NCI-H2107 treated with DMSO at 0.1 percent for 48 hours (cell line): Measurements from ENCODE around the gene RGL1.

ENCODE experiments used
- DNase-seq: peaks from one replicate; lab custom pipeline; 2025; ENCODE audit not compliant: unreplicated experiment; lab: John Stamatoyannopoulos, UW

Gene RGL1

DNA sequence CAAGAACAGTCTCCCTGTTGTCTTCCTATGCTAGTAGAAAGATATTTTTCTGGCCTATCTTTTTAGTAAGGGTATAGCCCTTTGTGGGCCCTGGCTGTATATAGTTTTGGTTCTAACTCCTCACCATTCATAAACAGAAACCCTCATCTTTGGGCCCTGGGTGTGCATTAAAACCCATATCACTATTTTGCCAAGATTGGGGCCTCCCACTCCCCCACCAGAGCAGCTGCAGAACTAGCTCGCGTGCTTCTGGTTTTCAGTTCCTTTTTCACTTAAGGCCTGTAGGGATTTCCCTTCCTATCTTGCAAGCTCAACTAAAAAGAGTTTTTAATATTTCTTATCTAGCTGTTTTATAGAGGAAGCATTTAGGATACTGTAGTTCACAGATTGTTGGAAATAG lies 106.4 kb downstream of the RGL1 start:
- no peak for DNase-seq

DNA sequence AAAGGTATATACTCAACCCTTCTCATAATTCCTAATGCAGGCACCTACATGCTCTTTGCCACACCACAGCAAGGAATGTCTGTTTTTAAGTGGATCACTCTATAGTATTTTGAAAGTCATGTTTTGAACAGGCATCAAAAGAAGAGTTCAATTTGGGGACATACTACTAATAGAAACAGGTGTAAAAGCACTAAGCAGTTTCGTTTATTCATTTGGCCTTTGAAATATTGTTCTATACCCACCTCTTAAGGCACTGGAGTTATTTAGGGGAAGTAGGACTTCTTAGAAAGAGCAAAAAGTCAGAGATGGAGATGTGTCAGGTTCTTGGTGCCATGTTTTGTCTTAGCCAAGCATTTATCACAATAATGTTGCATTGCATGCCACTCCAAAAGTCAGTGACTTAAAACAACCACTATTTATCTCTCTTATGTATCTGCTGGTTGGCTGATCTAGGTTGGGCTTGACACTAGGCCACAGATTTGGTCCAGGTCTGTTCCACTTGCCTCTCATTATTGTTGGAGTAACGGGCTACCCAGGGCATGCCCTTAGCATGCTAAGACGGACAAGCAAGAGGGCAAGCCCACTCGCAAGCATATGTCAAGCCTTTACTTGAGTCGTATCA lies 107.5 kb downstream of the RGL1 start:
- DNase-seq, result no peak

DNA sequence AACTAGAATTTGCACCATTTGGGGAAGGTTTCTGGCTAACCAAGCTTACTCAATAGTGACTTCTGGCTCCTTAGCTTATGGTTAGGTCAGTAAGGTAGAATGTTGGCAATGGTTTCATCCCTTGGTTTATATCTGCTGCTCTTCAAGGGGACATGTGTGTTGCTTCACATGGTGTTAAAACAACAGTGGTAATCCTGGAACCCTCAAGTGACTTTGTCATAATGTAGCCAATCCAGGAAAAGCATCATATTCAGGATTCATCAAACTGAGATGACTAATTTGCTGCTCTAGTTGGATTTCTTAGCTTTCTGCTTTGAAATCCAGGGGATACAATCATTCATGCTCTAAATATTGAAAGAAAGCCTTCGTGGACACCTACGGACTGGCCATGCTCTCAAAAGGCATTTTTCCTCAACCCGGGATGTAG lies 108.7 kb downstream of the RGL1 start:
- DNase-seq, result no peak

DNA sequence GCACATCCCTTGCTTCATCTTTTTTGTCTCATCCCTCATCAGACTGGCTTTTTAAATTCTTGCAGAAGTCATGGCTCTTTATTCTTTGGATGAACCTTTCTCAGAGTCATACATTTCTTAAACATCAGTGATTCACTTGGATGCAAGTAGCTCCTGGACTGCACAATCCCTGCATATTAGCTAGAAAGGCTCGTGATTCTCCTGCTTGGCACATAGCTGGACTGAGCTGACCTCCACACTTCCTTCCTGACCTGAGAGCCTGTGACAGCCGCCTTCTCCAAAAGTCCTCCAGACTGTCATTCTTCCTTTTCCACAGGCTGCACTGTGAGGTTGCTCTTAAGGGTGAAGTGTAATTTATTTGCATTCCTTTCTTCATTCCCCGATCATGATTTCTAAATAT lies 109.4 kb downstream of the RGL1 start:
- no peak for DNase-seq

DNA sequence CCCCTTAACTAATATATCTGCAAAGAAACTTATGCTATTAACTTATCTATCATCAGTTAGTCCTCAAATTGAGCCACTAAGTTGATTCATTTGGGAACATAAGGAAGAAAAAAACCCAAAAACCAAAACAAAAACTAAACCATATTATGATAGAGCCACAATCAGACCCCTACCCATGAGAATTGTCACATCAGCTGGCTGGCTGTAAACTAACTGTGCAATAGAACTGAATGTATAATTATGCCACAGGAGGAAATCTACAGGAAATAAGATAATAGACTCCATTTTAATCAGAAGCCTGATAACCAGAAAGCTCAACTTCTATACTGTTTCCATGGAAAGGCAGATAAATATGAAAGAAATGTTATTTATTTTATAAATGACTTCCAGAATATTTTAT lies 110.0 kb downstream of the RGL1 start:
- no peak for DNase-seq

DNA sequence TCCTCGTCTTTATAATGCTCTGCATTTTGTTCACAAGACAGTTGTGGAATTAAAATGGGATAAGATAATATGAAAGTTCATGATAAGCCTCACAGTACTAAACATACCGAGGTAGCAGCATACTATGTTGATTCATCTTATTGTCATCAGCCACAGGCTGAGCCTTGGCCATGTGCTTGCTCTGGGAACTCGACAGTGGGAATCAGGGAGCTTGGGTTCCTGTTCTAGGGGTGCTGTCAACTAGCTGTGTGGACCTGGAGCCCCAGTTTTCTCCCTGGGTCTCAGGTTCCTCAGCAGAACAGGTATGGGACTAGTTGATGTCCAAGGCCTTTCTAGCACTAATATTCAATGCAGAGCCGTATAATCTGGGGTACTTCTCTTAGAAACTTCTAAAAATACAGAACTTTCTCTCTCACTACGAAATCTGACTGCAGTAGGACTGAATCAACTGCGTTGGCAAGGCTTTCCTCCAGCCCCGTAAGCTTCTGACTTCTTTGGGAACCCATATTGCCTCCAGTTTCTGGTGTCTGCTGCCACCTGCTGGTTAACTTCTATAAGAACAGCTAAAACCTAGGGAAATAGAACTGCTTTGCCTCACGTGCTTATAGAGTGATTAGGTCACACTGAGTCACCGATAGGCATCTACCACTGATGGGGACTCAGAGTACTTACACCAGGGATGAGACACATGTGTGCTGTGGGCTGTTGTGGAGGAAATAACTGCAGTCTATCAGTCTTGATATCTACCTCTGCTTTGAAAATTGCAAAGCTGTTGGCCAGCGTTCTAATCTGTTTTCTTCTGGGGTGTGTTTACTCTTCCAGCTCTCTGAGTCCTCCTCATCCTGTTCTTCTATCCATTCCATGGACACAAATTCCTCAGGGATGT lies 110.9 kb downstream of the RGL1 start:
- DNase-seq, result peak; percentile 88

DNA sequence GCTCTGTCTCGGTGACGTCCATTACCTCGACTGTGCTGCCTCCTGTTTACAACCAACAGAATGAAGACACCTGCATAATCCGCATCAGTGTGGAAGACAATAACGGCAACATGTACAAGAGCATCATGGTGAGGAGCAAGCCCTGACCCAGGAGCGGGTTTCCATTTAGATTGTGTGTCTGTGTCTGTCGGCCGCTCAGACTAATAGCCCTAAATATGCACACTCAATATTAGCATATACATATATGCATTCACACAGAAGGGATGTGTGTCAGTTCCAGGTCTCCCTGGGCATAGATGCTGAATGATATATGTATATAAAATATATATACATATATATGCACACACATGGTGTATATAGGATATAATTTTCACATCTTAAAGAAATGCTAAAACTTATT lies 111.7 kb downstream of the RGL1 start:
- DNase-seq, result no peak

DNA sequence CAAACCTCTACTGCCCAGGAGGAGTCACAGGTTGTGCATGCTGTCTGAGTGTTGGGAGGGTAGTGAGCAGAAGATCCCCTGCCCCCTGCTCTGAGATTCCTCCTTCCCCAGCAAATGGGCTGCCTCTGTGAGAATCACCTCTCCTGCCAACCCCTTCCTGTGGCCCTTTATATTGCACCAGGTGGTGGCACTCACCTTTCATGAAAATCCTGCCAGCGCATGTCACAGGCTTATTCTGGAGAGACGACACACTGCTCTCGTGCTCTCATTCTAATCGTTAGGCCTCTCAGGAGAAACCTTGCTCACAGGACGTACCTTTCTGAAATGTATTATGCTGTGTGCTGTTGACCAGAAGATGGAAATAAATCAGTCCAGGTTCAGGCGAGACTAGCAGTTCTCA lies 113.7 kb downstream of the RGL1 start:
- DNase-seq, result peak; percentile 56

DNA sequence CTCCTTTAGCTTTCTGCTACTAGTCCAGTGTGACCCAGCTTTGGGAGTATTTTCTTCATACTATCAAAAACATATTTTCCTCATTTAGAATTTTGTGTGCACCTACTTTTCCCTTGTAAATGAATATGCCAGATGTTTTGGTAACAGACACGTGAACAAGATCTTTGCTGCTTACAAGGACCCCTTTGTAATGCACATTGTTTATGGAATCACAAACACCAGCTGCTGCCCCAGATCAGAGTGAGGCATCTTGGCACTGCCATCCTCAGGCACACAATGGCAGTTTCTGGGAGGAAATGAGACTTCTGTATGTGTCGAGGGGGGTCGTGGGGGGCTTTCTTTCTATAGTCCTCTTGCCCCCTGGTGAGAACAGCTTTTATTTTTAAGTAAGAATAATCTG lies 115.7 kb downstream of the RGL1 start:
- DNase-seq, result no peak

DNA sequence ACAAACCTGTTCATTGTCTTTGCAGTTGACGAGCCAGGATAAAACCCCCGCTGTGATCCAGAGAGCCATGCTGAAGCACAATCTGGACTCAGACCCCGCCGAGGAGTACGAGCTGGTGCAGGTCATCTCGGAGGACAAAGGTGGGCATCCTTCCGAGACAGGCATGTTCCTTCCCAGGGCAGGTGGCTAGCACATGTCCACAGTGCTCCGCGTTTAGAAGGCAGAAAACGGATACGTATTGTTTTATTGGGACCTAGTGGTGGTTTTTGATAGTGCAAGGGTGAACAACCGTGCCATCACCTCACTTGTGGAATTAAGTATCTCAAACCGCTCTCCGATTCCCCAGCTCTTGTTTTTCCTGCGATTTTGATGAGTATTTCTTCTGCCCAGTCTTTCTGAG lies 117.3 kb downstream of the RGL1 start:
- no peak for DNase-seq

DNA sequence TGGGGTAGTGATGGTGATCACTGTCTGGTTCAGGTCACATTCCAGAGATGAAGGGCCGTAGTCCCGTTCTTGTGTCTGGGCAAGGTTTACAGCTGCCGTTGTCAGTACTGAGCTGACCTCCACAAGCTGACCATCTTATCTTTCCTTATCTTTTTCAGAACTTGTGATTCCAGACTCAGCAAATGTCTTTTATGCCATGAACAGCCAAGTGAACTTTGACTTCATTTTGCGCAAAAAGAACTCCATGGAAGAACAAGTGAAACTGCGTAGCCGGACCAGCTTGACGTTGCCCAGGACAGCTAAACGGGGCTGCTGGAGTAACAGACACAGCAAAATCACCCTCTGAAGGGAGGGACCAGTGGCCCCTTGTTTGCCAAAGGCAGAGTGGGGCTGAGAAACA lies 121.0 kb downstream of the RGL1 start:
- no peak for DNase-seq

DNA sequence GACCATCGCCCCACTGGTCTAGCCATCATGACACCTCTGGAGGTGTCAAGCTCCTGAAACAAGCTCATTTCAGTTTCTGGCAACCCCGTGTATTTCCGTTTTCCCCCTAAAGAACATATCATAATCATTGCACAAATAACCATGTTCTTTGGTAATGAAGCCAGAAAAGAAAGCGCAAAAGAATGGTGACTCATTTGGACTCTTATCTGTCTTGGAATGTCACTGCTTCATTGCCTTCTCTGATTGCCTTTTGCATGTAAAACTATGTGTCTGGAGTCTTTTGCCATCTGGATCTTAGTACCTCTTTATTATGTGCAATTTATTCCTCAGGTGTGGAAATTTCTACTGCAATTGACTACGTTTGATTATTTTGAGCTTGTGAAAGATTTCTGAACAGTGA lies 122.1 kb downstream of the RGL1 start:
- DNase-seq, result no peak

DNA sequence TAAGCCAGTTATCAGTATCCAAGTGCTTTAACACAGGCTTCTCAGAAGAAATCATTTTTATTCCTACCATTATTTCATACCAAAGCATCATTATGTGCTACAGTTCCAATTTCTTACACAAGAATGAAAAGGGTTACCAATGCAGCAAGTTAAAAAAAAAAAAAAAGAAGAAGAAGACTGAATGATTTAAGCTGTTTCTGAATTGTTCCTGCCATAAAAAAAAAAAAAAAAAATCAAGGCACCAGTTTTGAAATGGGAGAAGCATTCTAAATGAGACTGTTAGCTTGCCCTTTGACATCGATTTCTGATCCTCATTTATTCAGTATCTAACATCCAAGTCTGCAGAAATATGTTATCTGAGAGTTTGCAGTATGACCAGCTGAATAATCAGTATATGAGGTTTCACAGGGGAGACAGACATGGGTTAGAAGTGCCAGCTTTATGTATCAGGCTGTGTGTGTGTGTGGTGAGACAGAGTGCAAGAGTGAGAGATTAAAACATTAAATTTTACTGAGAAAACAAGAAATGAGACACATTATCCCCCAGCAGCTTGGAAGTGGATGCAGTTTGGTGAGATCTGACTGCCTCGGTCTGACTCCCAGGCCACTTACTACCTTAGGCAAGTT lies 126.8 kb downstream of the RGL1 start:
- DNase-seq, result no peak

DNA sequence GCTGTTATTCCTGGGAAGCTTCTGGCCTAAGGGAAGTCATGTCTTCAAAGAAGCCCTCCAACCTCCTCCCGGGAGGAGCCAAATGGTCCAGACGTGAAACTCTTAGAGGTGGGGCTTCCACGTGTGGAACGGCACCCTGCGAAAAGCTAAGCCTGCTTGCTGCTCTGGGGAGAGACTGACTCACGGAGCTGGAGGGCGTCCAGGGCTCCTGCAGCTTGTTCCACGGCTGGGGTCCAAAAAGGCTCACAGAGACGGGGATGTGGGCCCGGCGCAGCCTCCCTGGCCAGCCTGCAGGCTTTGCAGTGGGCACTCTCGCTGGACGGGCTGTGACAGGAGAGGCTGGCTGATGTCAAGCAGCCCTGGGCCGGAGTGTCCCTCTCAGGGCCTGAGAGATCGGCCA lies 127.5 kb downstream of the RGL1 start:
- DNase-seq, result no peak

DNA sequence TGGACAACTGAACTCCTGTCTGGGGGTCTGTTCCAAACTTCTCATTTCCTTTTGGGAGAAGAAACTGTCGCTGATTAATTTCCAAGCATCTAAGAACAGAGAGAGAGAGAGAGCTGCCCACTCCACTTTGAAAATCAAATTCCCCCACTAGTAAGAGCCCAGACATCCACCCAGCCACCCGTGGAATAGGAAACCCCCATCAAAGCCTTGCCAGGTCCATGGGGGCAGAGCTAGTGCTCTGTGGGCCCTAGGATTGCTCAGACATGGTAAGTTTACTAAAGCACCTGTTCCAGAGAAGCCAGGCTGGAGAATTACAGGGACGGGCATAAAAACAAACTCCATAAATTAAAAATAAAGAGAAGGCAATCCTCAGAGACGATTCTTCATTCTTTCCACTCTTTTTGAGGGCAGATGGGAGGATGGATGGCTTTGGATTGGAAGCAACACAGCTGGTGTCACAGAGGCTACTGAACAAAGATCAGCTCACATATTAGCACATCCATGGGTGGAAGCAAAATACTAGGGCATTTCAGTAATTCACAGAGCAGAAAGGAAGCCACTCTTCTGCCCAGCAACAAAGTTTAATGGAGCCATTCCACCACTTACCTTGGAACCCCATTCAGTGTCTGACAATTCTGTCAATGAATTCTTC lies 128.7 kb downstream of the RGL1 start:
- no peak for DNase-seq

DNA sequence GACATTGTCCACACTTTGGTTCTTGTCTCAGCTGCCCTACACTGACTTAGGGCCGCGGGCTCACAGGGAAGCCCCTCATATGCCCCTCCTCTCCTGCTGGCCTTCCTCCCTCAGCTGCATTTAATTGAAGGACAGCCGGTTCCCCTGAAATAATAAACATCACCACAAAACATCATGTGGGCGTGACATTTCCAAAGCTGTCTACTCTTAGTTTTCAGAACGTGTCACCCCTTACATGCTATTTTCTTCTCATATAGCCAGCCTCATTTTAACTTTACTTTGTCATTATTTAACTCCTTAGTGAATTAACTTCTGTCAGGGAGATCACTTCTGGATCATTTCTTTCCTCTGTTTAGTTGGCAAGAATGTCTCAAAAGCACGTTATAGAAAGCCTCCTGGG lies 129.4 kb downstream of the RGL1 start:
- DNase-seq, result no peak

DNA sequence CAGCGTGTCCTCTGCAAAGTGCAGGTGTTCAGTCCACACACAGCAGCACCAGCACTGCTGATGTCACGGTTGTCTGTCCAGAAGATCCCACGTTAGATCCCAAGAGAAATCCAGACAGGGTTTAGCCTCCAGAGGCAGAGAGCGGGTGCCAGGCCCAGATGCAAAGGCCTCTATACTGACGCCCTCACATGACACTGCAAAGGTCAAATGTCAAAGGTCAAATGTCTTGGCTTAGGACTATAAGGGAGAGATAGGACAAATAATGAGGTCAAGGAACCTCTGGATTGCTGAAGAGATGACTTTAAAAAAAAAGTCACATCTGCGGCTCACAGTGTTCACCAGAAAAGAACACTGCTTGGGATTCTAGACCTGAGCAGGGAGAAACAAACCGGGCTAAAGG lies 131.1 kb downstream of the RGL1 start:
- DNase-seq, result no peak

DNA sequence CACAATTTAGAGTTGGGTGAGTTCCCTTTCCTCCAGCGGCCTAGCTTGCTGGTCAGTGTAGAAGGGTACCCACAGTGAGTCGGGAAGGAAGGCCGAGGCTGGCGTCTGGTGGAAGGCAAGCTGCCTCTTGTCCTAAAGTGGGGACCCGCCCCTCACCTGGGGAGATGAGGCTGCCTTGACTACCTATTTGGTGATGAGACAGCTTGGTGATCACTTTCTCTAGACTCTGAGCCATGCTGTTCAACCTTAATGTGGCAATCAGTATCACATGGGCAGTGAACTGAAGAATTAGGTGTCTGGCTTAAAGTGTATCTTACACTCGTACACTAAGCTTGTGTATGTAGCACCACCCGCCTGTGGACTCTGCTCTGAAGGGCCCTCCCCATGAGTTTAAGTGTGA lies 131.9 kb downstream of the RGL1 start:
- DNase-seq, result no peak

DNA sequence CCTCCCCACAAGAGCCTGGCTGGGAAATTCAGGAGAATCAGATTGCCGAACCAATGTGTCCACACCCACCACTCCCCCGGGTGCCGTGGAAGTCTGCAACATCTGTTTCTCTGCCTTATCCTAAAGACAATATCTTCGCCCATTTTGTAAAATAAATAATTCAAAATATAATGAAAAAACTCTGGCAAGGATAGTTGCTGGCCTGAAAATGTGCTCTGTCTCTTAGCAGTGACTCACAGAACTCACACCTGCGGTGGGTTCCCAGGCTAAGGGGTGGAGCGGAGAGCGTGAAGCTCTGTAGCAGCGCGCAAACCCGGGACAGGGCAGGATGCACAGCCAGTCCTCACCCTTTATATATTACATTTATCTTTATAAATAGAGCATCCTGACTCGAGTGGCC lies 132.7 kb downstream of the RGL1 start:
- DNase-seq, result no peak

DNA sequence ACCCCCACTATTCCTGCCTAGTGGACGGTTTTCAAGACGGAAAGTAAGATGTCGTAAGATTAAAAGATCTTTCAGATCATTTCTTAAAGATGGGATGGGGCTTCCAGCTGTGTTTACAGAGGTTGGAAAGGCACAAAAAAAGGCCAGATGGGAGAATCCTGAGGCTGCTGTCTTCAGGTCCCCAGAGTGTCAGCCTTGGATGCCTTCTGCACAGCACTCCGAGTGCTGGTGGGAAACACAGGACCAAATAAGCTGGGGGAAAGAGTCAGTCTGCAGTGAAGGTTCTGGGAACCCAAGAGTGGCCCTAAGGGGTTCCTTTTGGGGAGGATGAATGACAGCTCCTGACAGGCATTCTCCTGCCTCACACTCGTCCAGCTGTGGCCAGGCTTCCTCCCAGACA lies 136.1 kb downstream of the RGL1 start:
- no peak for DNase-seq

DNA sequence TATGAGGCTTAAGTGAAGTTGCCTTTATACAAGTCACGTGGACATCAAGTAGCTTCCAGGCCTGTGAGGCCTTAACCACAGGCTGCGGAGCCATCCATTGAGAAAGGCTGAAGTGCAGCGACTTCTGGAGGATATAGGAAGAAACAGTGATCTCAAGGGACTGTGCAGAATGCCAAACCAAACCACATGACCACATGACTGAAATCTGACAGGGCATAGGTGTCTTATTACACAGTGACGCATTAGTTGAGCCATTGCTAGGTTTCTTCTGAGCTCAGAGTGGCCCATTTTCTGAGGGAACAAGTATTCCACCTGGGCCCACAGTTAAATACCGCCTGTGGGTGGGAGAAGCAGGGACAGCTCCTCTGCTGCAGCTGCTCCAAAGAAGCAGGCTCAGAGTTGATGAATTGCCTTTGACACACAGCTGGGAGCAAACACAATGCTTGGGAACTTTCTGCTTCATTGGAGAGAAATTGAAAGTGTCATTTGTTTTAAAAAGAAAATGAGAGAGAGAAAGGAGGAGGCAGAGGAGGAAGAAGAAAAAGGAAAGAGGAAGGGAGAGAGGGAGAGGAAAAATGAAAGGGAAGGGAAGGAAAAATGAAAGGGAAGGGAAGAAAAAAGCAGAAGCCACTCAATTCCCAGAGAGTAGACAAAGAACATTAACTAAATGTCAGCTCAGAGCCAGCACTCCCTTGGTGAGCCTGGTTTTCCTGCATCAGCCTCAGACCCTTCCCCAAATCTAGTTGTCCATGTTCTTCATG lies 138.2 kb downstream of the RGL1 start:
- DNase-seq, result peak; percentile 100
